Epithelial cell of umbilical artery (primary cell): Measurements from ENCODE around the gene MAP1LC3C. TPM values are rescaled to one million over a fixed set of nuclear protein-coding genes. Genes with fewer than 3 reads are reported as not detected.

Experiments used
- total RNA-seq: library from RNA; depleted of rRNA; stranded (reverse); fragments of >200 nt; gene quantifications from 2 replicates; pipeline ENCODE4 v1.2.3, GENCODE V29; 2014

Gene MAP1LC3C
- under 0.01 TPM in 1 of 2 replicates, not detected in the other for total RNA-seq

GRCh38 chr1:241999026-241999425 is at the start of gene MAP1LC3C:
TSS of gene MAP1LC3C (minus strand) at chr1:241999098. CDS start at chr1:241999008, 90 bp downstream.

GRCh38 chr1:241957692-241958494 is 41.0 kb downstream of the MAP1LC3C start, which contains the start of gene BECN2:
TSS of gene BECN2 (plus strand) at chr1:241957767. CDS start at chr1:241957767, 0 bp downstream.

Other genes starting within 250 kb of the MAP1LC3C start
- gene EXO1, start 150.9 kb downstream of the MAP1LC3C start, total RNA-seq = 13.0 and 22.3 TPM in 2 replicates
- not detected in 2 replicates for gene BECN2, start 41.3 kb downstream of the MAP1LC3C start, total RNA-seq